ENCODE results near the gene ZNF12.

DNA sequence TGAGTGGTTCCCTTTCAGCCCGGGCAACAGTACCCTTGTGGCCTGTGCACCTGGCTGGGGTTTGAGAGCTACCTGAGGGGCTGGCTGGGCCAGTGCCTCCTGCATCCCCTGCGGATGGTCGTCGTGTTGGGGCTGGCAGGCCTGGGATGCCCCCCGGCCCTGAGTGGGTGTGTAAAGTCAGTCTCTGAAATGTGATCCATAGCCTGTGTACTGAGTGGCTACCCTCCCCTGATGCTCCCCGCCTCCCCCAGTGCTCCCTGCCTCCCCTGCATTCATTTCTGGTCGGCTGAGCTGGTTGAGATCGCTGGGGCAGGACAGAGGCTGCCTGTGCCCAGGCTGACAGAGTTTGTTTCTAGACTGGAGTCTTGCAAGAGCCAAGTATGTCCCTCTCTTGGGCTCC, 60.3 kb downstream of the ZNF12 start:
- no peak for TF ChIP-seq CTCF (conservative IDR thresholded peaks at IDR 0.05)
- TF ChIP-seq ZFX (IDR thresholded peaks at IDR 0.05) = no peak
